HG02588 (cell line): ENCODE data around the gene ZNF598.
A peak's percentile ranks its signal among the peaks of the same experiment; 100 is the strongest.
"Not testable (repeated sequence)": the region's sequence is repeated elsewhere in the genome, so short reads cannot be mapped to it uniquely, and the experiment has no call there.

Source experiments
- ATAC-seq: cut with Tn5 transposase; IDR thresholded peaks from one replicate; pipeline ENCODE4 v1.9.1; 2021; ENCODE audit warnings: mild to moderate bottlenecking, moderate library complexity; ENCODE audit not compliant: unreplicated experiment

ZNF598 gene

DNA sequence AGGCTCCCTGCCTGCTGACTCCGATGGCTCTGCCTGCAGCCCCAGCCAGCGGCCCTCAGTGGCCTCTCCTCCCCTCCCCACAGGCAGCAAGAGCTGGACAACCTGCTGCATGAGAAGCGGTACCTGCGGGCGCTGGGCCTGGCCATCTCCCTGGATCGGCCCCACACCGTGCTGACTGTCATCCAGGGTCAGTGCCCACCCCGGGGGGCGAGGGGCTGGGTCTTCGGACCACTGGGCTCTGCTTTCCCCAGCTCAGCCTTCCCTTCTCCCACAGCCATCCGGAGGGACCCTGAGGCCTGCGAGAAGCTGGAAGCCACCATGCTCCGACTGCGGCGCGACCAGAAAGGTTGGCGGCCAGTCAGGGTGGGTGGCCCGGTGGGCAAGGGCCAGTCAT lies 31.7 kb downstream of the ZNF598 start:
- no peak for ATAC-seq

DNA sequence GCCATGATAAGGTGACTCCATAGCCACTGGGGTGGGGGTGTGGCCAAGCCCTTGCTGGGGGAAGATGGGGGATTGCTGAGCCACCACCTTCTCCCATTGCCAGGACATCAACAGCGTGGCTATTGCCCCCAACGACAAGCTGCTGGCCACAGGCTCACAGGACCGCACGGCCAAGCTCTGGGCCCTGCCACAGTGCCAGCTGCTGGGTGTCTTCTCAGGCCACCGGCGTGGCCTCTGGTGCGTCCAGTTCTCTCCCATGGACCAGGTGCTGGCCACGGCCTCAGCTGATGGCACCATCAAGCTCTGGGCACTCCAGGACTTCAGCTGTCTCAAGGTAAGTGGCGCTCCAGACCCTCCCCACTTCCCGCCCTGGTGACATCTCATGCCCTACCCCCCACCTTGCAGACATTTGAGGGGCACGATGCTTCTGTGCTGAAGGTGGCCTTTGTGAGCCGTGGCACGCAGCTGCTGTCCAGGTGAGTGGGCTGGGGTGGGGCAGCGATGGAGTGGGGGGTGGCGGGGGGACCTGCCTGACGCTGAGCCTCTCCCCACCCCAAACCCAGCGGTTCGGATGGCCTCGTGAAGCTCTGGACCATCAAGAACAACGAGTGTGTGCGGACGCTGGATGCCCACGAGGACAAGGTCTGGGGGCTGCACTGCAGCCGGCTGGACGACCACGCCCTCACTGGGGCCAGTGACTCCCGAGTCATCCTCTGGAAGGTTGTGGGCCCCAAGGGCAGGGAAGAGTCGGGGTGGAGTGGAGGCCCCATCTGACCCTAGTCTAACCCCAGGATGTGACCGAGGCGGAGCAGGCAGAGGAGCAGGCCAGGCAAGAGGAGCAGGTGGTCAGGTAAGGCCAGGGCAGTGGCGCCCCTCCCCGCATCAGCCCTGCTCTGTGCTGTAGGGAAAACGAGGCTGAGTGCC lies 32.4 kb downstream of the ZNF598 start:
- no peak for ATAC-seq

DNA sequence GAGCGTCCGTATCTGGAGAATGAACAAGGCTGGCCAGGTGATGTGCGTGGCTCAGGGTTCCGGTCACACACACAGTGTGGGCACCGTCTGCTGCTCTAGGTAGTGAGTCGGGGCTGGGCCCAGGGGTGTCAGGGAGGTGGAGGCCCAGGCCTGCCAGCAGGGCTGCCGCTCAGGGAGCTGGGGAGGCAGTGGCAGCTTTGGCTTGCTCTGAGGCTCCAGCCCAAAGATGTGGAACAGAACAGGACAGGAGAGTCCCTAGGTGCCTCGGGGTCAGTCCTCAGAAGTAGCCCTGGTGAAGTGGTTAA lies 33.5 kb downstream of the ZNF598 start:
- no peak for ATAC-seq

DNA sequence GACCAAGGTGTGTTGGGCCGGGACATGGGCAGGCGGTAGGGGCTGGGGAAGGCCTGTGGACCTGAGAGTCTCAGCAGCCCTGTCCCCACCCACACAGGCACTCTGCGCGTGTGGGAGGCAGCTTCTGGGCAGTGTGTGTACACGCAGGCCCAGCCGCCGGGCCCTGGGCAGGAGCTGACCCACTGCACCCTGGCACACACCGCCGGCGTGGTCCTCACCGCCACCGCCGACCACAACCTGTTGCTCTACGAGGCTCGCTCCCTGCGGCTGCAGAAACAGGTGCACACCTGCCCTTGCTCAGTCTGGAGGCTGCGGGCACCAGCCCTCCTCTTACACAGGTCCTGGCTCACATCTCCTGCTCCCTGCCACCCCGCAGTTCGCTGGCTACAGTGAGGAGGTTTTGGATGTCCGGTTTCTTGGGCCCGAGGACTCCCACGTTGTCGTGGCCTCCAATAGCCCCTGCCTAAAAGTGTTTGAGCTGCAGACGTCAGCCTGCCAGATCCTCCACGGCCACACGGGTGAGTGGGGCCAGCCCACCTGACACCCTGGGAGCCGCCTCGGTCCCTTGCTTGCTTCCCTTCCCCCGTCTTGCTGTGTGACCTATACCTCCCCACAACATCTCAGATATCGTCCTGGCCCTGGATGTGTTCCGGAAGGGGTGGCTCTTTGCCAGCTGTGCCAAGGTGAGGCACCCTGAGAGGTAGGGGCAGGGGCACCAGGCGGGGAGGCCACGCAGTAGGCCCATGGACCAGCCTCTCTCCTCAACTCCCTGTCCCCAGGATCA lies 34.0 kb downstream of the ZNF598 start:
- no peak for ATAC-seq

DNA sequence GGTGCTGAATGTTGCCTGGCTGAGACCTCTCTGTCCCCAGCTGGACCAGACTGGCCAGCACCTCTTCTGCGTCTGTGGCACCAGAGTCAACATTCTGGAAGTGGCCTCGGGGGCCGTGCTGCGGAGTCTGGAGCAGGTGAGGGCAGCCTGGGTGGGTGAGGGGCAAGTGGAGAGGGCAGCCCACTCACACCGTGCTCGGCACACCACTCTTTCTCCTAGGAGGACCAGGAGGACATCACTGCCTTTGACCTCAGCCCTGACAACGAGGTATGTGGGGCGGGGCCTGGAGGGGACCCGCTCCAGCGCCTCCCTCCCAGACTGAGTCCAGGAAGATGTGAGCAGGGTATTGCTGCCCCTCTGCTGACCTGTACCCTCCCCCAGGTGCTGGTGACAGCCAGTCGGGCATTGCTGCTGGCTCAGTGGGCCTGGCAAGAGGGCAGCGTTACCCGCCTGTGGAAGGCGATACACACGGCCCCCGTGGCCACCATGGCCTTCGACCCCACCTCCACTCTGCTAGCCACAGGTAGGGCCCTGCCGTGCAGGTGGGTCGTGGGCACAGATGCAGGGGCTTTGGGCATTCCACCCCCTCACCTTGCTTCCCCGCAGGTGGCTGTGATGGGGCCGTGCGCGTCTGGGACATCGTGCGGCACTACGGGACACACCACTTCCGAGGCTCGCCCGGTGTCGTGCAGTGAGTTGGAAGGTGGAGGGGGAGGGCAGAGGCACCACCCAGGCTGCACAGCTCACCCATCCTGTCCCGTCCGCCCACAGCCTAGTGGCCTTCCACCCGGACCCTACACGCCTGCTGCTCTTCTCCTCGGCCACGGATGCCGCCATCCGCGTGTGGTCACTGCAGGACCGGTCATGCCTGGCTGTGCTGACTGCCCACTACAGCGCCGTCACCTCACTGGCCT lies 35.2 kb downstream of the ZNF598 start:
- ATAC-seq: no peak

DNA sequence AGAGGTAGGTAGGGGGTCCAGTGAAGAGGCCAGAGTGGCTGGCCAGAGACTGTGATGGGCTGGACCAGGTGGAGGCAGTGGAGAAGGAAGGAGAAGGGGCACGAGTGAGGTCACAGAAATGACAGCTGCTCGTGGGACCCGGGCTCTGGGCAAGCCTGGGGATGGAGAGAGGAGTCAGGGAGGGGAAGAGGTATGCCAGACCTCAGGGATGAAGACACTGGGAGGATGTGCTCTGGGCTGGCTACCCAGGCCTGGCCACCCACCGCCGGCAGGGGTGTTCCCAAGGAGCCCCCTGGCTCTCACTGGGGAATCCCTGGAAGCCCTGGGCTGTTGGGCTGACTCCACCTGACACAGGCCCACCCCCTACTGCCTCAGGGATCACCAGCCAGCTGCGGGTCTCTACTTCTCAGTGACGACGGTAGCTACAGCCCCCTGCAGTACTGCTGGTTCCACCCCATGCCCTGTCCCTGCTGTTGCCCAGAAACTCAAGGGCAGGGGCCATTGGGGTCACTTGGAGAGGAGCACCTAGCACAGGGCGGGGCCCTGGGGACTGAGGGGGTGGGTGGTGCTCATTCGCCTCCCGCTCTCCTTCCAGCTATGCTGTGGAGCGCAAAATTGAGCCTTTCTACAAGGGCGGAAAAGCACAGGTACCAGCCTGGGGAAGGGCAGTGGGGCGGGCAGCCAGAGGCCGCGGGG lies 36.0 kb downstream of the ZNF598 start:
- no peak for ATAC-seq

DNA sequence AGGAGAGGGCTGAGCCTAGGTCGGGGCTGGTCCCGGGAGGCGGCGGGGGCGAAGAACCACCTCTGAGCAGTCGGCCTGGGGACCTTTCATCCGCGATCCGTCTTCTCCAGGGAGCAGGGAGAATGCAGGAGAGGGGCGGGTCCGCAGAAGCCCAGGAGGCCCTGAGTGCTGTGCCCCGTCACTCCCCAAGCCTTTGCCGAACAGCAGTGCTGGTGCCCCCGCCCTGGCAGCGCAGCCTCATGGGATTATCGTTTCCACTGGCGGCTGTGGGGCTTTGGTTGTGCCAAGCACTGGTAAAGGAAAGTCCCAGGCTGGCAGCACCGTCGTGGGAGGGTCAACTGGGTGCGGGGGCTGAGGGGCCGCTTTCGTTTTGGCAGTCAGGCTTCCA lies 37.1 kb downstream of the ZNF598 start:
- no peak for ATAC-seq

DNA sequence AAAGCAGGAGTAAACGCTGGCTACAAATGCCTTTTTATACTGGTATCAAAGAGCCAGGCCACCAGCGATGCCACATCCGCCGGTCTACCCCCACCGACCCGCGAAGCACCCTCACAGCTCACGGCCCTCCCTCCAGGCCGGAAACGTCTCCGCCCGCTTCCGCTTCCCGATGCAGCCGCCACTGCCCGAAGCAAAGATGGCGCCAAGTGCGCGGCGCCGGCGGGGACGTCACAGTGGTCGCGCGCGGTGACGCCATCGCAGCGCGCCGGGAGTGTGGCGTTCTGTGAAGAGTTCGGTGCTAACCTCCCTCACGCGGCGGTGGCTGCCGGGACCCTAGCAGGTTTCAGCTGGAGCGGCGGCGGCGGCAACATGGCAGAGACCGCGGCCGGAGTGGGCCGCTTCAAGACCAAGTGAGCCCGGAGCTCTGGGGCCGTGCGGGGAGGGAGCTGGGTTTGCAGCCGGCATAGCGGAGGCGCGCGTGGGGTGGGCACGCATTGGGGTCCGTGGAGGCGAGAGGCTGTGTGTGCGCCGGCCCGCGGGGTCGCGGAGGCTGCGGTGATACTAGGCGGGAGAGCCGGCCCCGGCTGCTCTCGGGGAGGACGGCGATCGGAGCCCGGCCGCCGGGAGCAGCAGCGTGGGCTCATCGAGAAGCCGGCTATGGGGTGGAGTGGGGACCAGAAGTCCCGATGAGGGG lies 37.7 kb downstream of the ZNF598 start, which contains the start of gene TBL3:
Gene TBL3, plus strand, starts transcription at position 258 of the 694 bp plus-strand sequence. Its CDS starts 112 bp downstream, at position 370.
- peak; percentile 68 for ATAC-seq

DNA sequence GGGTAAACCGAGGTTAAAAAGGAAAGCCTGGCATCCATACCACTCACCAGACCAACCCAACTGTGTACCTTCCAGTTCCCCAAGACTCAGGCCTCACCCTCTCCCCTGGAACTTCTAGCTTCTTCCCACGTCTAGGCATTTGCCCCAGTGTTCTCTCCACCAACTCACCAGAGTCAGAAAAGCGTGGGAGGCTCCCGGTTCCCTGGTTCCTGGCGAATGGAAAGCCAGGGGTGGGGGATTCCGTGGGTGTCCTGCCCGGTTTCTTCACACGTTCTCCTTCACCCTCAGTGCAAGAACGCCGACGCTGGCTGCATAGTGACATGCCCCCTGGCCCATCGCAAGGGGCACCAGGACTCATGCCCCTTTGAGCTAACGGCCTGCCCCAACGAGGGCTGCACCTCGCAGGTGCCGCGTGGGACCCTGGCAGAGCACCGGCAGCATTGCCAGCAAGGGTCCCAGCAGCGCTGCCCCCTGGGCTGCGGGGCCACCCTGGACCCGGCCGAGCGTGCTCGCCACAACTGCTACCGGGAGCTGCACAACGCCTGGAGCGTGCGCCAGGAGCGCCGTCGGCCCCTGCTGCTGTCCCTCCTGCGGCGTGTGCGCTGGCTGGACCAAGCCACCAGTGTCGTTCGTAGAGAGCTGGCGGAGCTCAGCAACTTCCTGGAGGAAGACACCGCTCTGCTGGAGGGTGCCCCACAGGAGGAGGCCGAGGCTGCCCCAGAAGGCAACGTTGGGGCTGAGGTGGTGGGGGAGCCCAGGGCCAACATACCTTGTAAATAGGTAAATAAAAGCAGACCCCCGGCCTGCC lies 41.3 kb downstream of the ZNF598 start:
- ATAC-seq: no peak

DNA sequence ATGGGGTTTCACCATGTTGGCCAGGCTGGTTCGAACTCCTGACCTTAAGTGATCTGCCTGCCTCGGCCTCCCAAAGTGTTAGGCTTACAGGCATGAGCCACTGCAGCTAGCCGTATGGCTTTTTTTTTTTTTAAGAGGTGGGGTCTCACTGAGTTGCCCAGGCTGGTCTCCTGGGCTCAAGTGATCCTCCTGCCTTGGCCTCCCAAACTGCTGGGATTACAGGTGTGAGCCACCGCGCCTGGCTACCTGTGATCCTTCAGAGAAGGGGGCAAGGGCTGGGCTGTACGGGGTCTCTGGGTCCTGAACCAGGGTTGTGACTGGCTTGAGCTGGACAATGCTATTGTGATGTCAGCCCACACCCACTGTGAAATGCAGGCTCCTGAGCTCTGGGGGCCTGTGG lies 43.2 kb downstream of the ZNF598 start, which contains the start of gene RNF151:
Gene RNF151, plus strand, starts transcription at position 397 of the 400 bp plus-strand sequence. CDS start 26 bp downstream, outside the sequence.
- no peak for ATAC-seq

DNA sequence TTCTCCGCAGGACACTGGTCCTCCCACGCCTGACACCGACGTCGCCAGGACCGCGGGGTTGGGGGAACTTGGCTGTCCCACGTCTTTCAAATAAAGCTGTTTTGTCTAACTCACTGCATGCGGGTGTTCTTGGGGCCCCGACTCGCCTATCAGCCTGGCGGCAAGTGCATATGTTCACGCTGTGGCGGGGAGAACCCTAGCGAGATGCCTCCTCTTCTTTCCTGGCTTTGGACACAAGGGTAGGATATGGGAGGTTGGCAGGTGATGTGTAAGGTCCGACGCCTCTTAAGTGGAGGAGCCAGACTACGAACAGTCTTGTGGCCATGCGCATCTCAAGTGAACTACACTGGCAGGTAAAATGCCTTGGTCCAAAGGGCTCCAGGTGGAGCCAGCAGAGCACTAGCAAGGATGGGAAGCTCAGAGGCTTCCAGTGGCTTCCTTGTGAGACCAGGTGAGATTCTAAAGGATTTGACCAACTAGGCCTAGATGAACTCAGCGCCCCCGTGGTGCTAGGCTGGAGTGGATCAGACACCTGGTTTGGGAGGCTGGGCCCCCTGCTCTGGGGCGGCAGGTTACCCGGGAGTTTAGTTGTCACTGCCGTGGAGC lies 44.1 kb downstream of the ZNF598 start:
- ATAC-seq: no peak

DNA sequence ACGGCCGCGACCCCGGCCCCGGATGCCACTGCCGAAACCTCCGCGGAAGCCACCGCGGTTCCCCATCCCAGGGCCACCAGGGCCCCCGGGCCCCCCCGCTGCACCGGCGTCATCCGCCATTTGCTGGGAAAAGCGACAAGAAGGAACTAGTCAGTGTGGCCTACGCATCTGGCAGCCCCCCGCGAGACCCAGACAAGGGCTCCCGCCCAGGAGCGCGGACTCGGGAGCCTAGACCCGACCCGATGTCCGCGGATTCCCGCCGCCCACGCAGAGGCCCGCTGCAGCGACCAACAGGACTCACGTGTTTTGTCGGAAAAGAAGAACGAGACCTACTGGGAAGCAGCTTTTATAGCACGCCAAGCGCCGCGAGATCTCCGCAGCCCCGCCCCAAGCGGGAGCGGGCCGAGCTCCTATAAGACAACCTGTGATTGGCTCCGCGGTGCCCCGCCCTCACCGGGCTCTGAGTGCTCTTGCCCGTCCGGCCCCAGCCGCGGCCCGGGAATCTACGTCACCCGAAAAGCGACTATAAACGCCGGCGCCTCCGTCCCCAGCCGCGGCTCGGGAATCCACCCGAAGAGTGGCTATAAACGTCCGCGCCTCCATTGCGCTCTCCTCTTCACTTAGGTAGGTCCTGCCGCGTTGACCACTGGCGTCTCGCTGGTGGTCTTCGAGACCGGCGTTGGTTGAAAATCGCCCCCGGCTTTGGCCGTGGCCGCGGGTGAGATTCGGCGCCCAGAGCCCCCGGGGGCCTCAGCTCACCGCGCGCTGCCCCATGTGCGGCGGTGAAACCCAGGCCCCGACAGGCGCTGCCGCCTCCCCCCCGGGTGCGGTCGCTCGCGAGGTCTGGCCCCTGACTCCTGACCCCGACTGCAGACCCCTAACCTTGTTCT lies 44.9 kb downstream of the ZNF598 start, which contains the start of gene RPS2:
Gene RPS2, minus strand, starts transcription at position 321 of the 890 bp plus-strand sequence. Its CDS starts 201 bp downstream, at position 120.
- ATAC-seq: peak; percentile 77

DNA sequence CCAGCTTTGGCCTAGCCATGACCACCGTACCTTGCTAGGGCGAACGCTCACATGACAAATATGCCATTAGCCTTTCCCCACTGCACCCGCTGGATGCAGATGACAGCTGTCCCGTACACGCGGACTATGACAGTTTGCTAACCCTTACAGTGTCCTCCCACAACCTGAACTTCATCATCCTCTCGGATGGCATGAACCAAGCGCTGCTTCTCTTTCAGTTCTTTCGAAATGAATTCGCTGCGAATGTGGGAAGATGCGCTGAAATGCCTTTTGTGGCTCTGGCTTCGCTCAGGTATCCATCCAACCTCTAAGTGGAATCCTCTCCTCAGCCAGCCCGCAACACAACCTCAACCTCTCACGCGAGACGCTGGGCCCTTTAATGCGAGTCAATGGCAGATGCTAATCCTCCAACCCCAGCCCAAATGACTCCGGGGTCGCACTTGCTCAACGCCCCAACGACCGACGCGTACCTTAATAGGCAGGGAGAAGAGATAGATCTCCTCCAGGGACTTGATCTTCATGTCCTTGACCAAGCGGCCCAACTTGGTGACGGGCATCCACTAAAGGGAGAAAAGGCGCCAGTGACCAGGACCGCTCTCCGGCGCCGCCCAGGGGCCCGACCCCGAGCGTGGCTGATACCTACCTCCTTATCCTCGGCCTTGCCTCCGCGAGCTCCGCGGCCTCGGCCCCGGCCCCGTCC lies 45.7 kb downstream of the ZNF598 start:
- ATAC-seq: peak; percentile 0

DNA sequence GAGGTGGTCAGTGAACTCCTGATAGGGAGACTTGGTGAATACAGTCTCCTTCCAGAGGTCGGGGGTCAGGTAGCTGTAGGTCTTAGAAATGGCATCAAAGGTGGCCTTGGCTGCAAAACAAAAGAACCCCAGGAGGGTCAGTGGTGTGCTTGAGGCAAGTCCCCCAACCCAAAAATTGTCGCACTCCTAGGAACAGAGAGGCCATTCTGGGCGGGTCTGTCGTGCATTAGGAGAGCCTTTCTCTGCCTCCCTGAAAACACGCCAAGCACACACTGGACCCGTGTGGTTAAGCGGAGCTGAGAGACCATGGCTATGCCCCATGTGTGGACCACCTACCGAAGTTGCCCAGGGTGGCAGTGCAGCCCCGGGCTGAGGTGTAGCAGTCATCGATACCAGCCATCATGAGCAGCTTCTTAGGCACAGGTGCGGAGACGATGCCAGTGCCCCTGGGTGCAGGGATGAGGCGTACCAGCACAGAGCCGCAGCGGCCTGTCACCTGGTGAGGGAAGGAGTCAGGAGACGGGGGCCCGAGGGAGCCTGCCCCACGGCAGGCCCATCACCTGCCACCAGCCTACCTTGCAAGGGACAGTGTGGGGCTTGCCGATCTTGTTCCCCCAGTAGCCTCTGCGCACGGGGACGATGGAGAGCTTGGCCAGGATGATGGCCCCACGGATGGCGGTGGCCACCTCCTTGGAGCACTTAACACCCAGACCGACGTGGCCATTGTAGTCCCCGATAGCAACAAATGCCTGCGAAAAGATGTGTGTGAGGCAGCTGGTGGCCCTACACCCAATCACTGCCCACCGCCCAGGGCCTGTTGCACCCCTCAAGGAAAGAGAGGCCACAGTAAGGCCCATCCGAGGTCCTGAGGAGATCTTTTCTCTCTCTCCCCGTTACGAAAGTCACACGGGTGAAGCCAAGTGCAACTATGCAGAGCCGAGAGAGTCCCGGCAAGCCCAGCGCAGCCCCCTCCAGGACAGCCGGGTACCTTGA lies 47.2 kb downstream of the ZNF598 start:
- ATAC-seq: not testable (repeated sequence)

DNA sequence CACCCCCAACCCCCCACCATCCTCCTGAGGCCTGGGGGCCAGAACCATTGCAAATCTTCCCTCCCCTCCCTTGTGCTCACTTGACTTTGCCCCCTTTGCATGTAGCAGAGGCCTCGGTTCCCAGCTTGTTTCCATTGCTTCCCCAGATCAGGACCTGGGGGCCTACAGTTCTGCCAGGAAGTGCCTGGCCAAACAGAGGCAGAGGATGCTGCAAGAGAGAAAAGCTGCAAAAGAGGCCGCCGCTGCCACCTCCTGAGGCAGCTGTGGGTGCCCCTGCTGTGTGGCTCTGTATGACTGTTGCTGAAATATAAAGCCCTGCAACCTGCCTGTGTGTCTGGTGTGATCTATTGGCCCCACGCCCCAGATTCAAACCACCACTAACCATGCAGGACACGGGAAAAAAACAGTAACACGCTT lies 48.0 kb downstream of the ZNF598 start:
- no peak for ATAC-seq
